GM18907 (cell line): ENCODE measurements around the gene SCO1.
"Not testable (repeated sequence)": the region's sequence is repeated elsewhere in the genome, so short reads cannot be mapped to it uniquely, and the experiment has no call there.

Experiments used
- ATAC-seq: cut with Tn5 transposase; IDR thresholded peaks from one replicate; pipeline ENCODE4 v1.9.1; 2021; ENCODE audit warnings: mild to moderate bottlenecking, moderate library complexity; ENCODE audit not compliant: unreplicated experiment

SCO1 gene

GRCh38 chr17:10726196-10726595, 28.9 kb upstream of the SCO1 start:
- no peak for ATAC-seq

- no peak for ATAC-seq
These were observed 27.9 kb upstream of the SCO1 start for GRCh38 chr17:10725262-10725661.

GRCh38 chr17:10724546-10725195, 27.3 kb upstream of the SCO1 start:
- no peak for ATAC-seq

GRCh38 chr17:10718547-10718946, 21.2 kb upstream of the SCO1 start:
- ATAC-seq = no peak

- ATAC-seq = no peak
These were observed 18.9 kb upstream of the SCO1 start for GRCh38 chr17:10716218-10716617.

- ATAC-seq = no peak
These were observed 16.0 kb upstream of the SCO1 start for GRCh38 chr17:10713318-10713717.

- no peak for ATAC-seq
These were observed 8.4 kb upstream of the SCO1 start for GRCh38 chr17:10705727-10706126.

GRCh38 chr17:10702574-10702973, 5.2 kb upstream of the SCO1 start:
- no peak for ATAC-seq

GRCh38 chr17:10699856-10700255, 2.5 kb upstream of the SCO1 start:
- ATAC-seq = no peak

GRCh38 chr17:10698096-10698818, 924 bp upstream of the SCO1 start:
- peak; percentile 1 for ATAC-seq

- ATAC-seq = not testable (repeated sequence)
These were observed 1.4 kb downstream of the SCO1 start for GRCh38 chr17:10695875-10696407.

- ATAC-seq = no peak
These were observed 9.8 kb downstream of the SCO1 start for GRCh38 chr17:10687499-10687898.

- no peak for ATAC-seq
These were observed 13.5 kb downstream of the SCO1 start for GRCh38 chr17:10683853-10684252.

GRCh38 chr17:10681866-10682446, 15.4 kb downstream of the SCO1 start:
- ATAC-seq = no peak

- ATAC-seq = no peak
These were observed 22.6 kb downstream of the SCO1 start for GRCh38 chr17:10674704-10675103.

GRCh38 chr17:10673312-10673711, 24.0 kb downstream of the SCO1 start:
- no peak for ATAC-seq

- ATAC-seq = no peak
These were observed 28.6 kb downstream of the SCO1 start for GRCh38 chr17:10668775-10669174.

- ATAC-seq = no peak
These were observed 30.4 kb downstream of the SCO1 start for GRCh38 chr17:10666906-10667305.

- ATAC-seq = no peak
These were observed 32.8 kb downstream of the SCO1 start for GRCh38 chr17:10664571-10664970.

- ATAC-seq = no peak
These were observed 34.1 kb downstream of the SCO1 start for GRCh38 chr17:10663231-10663630.

GRCh38 chr17:10661437-10661836, 35.9 kb downstream of the SCO1 start:
- ATAC-seq = no peak

- no peak for ATAC-seq
These were observed 39.5 kb downstream of the SCO1 start for GRCh38 chr17:10657879-10658278.
